Stimulated activated CD8-positive, alpha-beta memory T cell treated with anti-CD3 and anti-CD28 coated beads, Interleukin-4, amount 100 ng/mL, for 48 hours (primary cell): ENCODE results near the gene ATRNL1.
"Not testable (repeated sequence)": the region's sequence is repeated elsewhere in the genome, so short reads cannot be mapped to it uniquely, and the experiment has no call there.

Experiments
- DNase-seq: peaks from one replicate; pipeline ENCODE4 v3.0.0-alpha.2; 2020

ATRNL1 gene

GRCh38 chr10:115432188-115432819 is 339.1 kb downstream of the ATRNL1 start:
- DNase-seq, result no peak

GRCh38 chr10:115436999-115437398 is 343.8 kb downstream of the ATRNL1 start:
- DNase-seq, result no peak

- DNase-seq, result no peak
Measured at GRCh38 chr10:115441907-115442545, 348.9 kb downstream of the ATRNL1 start.

GRCh38 chr10:115456812-115457211 is 363.6 kb downstream of the ATRNL1 start:
- no peak for DNase-seq

GRCh38 chr10:115483294-115483693 is 390.1 kb downstream of the ATRNL1 start:
- no peak for DNase-seq

- no peak for DNase-seq
Measured at GRCh38 chr10:115491526-115492140, 398.5 kb downstream of the ATRNL1 start.

GRCh38 chr10:115503546-115503945 is 410.4 kb downstream of the ATRNL1 start:
- no peak for DNase-seq

GRCh38 chr10:115514895-115515294 is 421.7 kb downstream of the ATRNL1 start:
- no peak for DNase-seq

- no peak for DNase-seq
Measured at GRCh38 chr10:115525141-115525540, 432.0 kb downstream of the ATRNL1 start.

- DNase-seq, result not testable (repeated sequence)
Measured at GRCh38 chr10:115527682-115528081, 434.5 kb downstream of the ATRNL1 start.

- not testable (repeated sequence) for DNase-seq
Measured at GRCh38 chr10:115536401-115536800, 443.2 kb downstream of the ATRNL1 start.

GRCh38 chr10:115539142-115539762 is 446.1 kb downstream of the ATRNL1 start:
- DNase-seq, result no peak

GRCh38 chr10:115555887-115556402 is 462.8 kb downstream of the ATRNL1 start:
- DNase-seq, result no peak

- no peak for DNase-seq
Measured at GRCh38 chr10:115558252-115558651, 465.1 kb downstream of the ATRNL1 start.

- DNase-seq, result no peak
Measured at GRCh38 chr10:115566867-115567266, 473.7 kb downstream of the ATRNL1 start.

GRCh38 chr10:115572740-115573455 is 479.7 kb downstream of the ATRNL1 start:
- no peak for DNase-seq

- no peak for DNase-seq
Measured at GRCh38 chr10:115580239-115580638, 487.1 kb downstream of the ATRNL1 start.

- no peak for DNase-seq
Measured at GRCh38 chr10:115593060-115593459, 499.9 kb downstream of the ATRNL1 start.

GRCh38 chr10:115604627-115605026 is 511.5 kb downstream of the ATRNL1 start:
- no peak for DNase-seq

- DNase-seq, result no peak
Measured at GRCh38 chr10:115606086-115606485, 512.9 kb downstream of the ATRNL1 start.

- DNase-seq, result no peak
Measured at GRCh38 chr10:115606741-115607140, 513.6 kb downstream of the ATRNL1 start.

- no peak for DNase-seq
Measured at GRCh38 chr10:115624448-115624847, 531.3 kb downstream of the ATRNL1 start.

GRCh38 chr10:115628616-115629015 is 535.5 kb downstream of the ATRNL1 start:
- DNase-seq, result no peak
